NCI-H524 (cell line): Measurements from ENCODE around the gene SNX19.
"Not testable (repeated sequence)": the region's sequence is repeated elsewhere in the genome, so short reads cannot be mapped to it uniquely, and the experiment has no call there.

Experiments
- DNase-seq, 2 experiments: peaks; one replicate each; lab custom pipeline; 2025; lab: John Stamatoyannopoulos, UW

SNX19 gene

GRCh38 chr11:130872102-130872501, 44.2 kb downstream of the SNX19 start:
- no peak for DNase-seq

GRCh38 chr11:130871616-130872015, 44.7 kb downstream of the SNX19 start:
- no peak for DNase-seq

- peak in 1 of 2 experiments; percentile 5 for DNase-seq
Observed at GRCh38 chr11:130868721-130869390, 47.4 kb downstream of the SNX19 start.

DNA sequence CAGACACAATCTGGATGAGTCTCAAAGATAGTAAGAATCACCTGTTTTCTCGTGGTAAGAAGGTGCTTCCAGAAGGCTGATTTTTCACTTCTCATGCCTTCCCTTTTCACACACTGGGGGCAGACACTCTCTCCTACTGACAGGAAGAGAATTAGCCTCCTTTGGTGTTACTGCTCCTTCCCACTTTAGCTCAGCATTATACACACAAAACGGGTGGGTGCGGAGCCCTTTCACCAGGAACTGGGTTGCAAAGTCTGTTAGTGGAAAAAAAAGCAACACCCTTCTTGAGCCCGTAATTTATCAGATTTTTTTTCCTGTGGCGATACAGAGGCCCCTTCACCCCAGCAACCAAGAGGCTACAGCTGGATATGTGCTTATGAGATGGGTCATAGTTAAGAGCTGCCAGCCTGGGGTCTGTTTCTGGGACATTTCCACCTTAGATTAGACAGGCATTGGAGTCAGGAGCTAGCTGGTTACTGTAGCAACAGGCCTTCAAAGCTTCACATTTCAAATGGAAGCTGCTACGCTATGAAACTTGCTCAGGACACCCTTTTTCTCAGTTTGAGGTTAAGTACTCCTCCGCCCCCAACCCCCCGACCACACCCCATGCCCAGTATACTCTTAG, 48.1 kb downstream of the SNX19 start:
- no peak for DNase-seq

- DNase-seq: no peak
Observed at GRCh38 chr11:130866831-130867230, 49.4 kb downstream of the SNX19 start.

DNA sequence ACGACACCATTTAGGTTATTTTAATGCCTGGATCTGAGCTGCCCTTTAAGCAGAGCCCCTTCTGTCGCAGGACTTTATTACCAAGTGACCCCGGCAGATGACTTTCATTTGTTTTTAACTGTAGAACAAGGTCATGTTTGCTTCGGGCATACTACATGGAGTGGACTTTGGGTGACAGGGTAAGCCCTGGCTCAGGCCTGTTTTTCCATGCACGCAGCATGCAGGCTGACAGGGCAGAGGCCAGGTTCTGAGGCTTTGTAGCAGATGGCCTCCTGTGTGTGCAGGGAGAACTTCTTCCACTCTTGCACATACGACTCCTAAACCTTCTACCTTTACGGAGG, 50.5 kb downstream of the SNX19 start:
- no peak for DNase-seq

DNA sequence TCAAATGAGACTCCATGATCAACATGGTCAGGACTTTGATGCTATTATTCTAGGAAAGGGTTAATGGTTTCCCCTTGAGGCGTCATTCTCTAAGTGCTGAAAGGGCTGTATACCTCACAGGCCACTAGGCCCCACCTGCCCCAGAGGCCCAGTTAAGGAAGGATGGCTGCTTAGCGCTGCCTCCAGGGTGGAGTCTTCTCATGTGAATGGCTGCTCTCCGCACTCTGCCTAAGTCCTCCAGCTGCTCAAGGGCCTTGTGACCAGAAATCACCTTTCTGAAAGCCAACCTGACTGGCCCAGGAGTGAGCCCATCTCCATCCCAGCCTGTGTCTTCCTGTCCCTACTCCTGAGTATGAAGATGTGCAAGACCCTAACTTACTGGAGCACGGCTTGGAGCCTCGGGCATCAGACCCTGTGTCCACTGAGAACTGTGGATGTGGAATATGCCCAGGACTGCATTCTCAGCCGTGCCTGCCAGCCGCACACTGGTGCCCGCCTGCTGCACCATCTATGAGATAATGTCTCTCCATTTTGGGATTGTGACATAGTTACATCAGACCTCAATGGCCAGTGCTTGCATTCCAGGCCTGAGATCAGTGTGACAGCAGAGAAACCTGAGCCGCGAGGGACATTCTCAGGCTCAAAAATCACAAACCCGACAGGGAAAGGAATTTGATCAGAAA, 51.0 kb downstream of the SNX19 start:
- no peak for DNase-seq

DNA sequence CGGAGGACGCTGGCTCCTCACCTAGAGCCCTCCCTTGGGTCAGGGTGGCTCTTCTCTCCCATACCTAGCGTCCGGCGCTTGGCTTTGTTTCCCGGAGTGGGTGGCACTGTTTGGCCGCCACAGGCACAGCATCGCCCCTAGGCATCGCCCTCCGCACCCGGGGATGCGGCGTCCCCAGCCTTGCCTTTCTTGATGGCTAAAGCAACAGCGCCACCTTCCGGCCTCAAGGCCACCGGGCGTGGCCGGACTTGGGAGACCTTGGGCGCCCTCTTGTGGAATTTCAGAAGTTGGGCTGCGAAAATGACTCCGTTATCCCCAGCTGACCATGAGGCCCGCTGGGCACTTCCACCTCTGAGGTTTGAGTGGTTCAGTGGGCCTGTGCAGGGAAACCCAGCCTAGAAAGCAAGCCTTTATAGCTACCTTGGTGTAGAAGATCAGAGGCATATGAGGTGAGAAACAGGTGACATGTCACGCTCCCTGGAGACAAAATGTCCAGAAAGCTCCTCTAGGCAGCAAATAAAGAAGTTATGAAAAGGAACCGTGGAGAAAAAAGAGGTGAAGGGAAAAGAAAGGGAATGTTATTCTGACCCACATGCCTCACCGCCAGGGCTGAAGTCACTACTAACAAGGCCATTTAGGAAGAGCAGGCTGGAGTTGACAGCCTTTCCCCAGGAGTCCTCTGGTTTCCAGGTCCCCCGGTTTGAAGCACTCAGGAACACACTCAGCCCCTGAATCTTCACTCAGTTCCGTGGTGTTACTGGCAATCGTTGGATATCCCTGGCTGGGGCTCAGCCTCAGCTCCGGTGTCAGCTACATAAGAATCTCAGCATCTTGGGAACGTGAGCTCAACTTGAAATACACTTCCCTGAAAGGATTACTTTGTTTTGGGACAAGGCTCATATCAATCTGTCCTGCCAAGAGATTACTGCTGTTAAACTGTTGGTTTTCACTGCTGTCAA, 54.1 kb downstream of the SNX19 start:
- DNase-seq: peak; percentile 72 to 88

GRCh38 chr11:130861283-130861682, 55.0 kb downstream of the SNX19 start:
- no peak for DNase-seq

DNA sequence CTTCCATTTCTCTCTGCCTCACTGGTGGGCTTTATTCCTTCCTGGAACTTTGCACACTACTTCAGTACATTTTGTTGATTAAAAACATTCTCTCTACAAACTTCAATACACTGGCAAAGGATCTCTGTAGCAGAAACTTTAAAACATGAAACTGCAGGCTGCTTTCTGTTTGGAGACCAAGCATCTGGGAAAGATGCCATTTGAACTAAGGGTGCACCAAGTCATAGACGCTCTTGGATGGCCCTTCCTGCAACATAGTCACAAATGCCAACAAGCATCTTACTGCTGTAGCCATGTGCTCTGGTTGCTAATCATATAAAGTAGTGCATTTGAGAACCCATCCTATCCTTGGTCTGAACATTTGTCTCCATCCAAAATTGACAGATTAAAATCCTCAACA, 56.4 kb downstream of the SNX19 start:
- DNase-seq: no peak

DNA sequence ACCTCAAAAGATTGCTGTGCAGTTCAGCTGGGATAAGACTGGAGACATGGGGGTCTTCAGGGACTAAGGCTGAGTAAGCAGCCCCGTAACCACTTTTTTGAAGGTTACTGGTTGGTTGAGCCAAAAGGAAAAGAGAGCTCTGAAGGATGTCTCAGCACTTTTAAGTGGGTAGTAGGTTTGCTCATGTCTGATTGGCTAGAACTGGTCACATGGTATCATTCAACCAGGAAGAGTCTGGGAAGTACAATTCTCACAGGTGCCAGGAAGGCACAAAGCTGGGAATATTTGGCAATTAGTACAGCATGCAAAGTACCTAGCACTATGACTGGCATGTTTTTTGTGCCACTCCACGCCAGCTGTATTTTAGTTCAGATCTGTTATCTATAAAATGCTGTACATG, 58.1 kb downstream of the SNX19 start:
- DNase-seq: no peak

GRCh38 chr11:130855707-130856106, 60.6 kb downstream of the SNX19 start:
- not testable (repeated sequence) for DNase-seq

- DNase-seq: no peak
Observed at GRCh38 chr11:130854483-130854882, 61.8 kb downstream of the SNX19 start.

- no peak for DNase-seq
Observed at GRCh38 chr11:130852589-130852988, 63.7 kb downstream of the SNX19 start.

- DNase-seq: no peak
Observed at GRCh38 chr11:130850185-130850944, 65.9 kb downstream of the SNX19 start.

GRCh38 chr11:130849215-130849568, 67.1 kb downstream of the SNX19 start:
- no peak for DNase-seq

- DNase-seq: no peak
Observed at GRCh38 chr11:130848361-130849214, 67.7 kb downstream of the SNX19 start.

- DNase-seq: no peak
Observed at GRCh38 chr11:130847517-130847916, 68.8 kb downstream of the SNX19 start.

DNA sequence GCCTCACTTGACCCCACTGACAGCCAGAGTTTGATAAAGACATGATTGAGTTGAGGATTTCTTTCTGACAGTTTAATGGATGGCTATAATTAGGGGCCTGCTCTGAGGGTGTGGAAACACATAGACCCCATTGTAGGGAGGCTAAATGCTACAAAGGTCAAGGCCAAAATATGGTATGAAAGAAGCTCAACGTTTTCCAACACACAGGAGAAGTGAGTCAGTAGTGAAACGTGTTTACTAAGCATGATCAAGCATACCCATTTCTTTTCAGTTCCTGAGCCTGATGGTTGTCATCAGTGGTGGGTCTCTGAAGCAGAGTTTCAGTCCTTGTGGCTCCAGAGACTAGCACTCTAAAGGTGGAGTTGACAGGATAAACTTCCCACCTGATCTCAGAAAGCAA, 69.7 kb downstream of the SNX19 start:
- no peak for DNase-seq

DNA sequence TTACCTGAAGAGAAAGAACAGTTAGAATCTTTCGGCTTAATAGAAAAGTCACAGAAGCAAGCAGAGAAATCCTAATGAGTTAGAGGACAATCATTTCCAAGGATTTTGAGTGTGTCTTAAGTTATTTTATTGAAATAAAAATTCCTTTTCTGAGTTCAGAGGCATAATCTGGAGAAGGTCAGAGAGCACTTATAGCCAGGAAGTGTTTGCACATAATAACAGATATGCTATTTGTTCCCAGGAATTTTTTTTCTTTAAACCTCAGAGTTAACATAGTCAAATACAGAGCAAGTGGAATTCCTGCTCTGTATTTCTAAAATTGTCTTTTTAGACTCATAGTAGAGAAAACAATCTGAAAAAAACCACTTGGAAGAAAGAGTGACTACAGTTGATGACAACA, 74.3 kb downstream of the SNX19 start:
- no peak for DNase-seq

DNA sequence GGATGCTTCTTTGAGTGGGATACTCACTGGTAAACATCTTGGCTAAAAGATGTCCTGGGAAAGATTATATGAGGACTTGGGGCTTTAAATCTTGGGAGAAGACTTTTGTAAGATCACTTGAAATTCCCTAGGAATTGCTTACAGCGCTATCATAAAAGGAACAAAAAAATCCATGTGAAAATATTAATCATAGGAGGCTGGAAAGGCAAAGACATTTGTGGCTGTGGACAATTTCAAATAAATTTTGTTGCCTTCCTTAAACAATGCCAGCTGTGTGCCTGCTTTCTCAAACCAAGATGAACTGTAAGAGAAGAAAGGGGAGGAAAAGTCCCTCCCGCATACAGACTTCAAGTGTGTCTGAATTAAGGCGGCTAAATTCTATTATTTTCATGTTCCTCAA, 75.6 kb downstream of the SNX19 start:
- DNase-seq: no peak
